Thyroid gland (tissue), 4 donors: ENCODE data around the gene CD40. TPM values are rescaled to one million over a fixed set of nuclear protein-coding genes. Genes with fewer than 3 reads are reported as not detected.

Source experiments
- DNase-seq, 2 donors: peaks; one replicate each; pipeline ENCODE4 v3.0.0-alpha.2; 2019
- H3K27ac ChIP-seq, 3 donors: fragments of 200-600 bp; sonication (generic); 1 replicate in 2 of 3; 2 replicates in 1 of 3; pipeline ENCODE4 v1.5.1; 2016 to 2019; ENCODE audit warnings: mild to moderate bottlenecking in 1 of 3, moderate library complexity in 1 of 3
- H3K27me3 ChIP-seq: fragments of 200-600 bp; sonication (generic); one replicate; pipeline ENCODE4 v1.5.1; 2019
- H3K36me3 ChIP-seq, 2 donors: fragments of 200-600 bp; sonication (generic); one replicate each; pipeline ENCODE4 v1.5.1; 2016 to 2019
- H3K4me1 ChIP-seq, 2 donors: fragments of 200-600 bp; sonication (generic); one replicate each; pipeline ENCODE4 v1.5.1; 2017 to 2019
- H3K4me3 ChIP-seq, 3 donors: fragments of 200-600 bp; sonication (generic); replicated peaks in 1 of 3; 1 replicate in 2 of 3; 2 replicates in 1 of 3; pipeline ENCODE4 v1.5.1; 2016; ENCODE audit warnings: mild to moderate bottlenecking in 1 of 3
- H3K9me3 ChIP-seq: fragments of 200-600 bp; sonication (generic); one replicate; pipeline ENCODE4 v1.5.1; 2017
- CTCF ChIP-seq, 6 experiments: fragments of 200-600 bp in 3 of 6; fragments of 450-650 bp in 3 of 6; sonication (generic) in 3 of 6; IDR thresholded peaks; one replicate each; pipeline ENCODE4 v1.5.1; 2016 to 2019; ENCODE audit warnings: antibody characterized with exemption in 6 of 6, mild to moderate bottlenecking in 2 of 6, inconsistent platforms in 1 of 6, moderate library complexity in 1 of 6
- POLR2A ChIP-seq, 2 donors: fragments of 450-650 bp; IDR thresholded peaks; one replicate each; pipeline ENCODE4 v1.6.1; 2017; ENCODE audit warnings: antibody characterized with exemption in 2 of 2, mild to moderate bottlenecking in 2 of 2, moderate library complexity in 1 of 2
- whole genome bisulfite sequencing, 2 donors: methylation state at CpG; one replicate each; pipeline ENCODE4 v1.1.5; 2017; 5-methylcytosine and 5-hydroxymethylcytosine counted together
- intact Hi-C: fragments of 100-400 bp; cut with DNase I; formaldehyde crosslinking; loops from one replicate; pipeline ENCODE4 v1.15.1; 2023
- total RNA-seq, 4 donors: library from RNA; depleted of rRNA; stranded (reverse); fragments of >200 nt; gene quantifications; one replicate each; pipeline ENCODE4 v1.2.3, GENCODE V29; 2016

Gene CD40
- total RNA-seq, 4 donors from 2014 or later = 13.0 to 15.9 (median 15.0) TPM

GRCh38 chr20:46074006-46074405 is 44.1 kb upstream of the CD40 start:
- intact Hi-C loops = no loop called here
- peaks cover 34 to 36% of the 10 kb centered on the region in 2 donors for H3K36me3 ChIP-seq

GRCh38 chr20:46076806-46077205 is 41.3 kb upstream of the CD40 start:
- intact Hi-C loops = no loop called here
- H3K4me3 ChIP-seq = no peak overlapping the region
- no peaks in the 10 kb centered on the region for H3K9me3 ChIP-seq
- no peaks in the 10 kb centered on the region for H3K27me3 ChIP-seq
- DNase-seq = peak; percentile 50 to 56
- H3K27ac ChIP-seq = no peak overlapping the region
- WGBS, 2 donors = 39 to 78% methylated on average over 7 of the region's 7 CpGs
- peaks cover 25 to 27% of the 10 kb centered on the region in 2 donors for H3K36me3 ChIP-seq
- H3K4me1 ChIP-seq = peaks cover 0 to 6% of the 10 kb centered on the region in 2 donors
- TF ChIP-seq POLR2A (IDR thresholded peaks at IDR 0.05) = no peak
- TF ChIP-seq CTCF (IDR thresholded peaks at IDR 0.05) = no peak

More at GRCh38 chr20:46074006-46074405, 44.1 kb upstream of the CD40 start:
- Histone ChIP-seq H3K27me3 (no peaks in the 10 kb centered on the region), H3K9me3 (no peaks in the 10 kb centered on the region), H3K27ac (no peak overlapping the region), H3K4me3 (no peak overlapping the region), H3K4me1 (peaks cover 0 to 6% of the 10 kb centered on the region in 2 donors)
- 69 to 73% methylated on average over 3 of the region's 3 CpGs for WGBS, 2 donors
- TF ChIP-seq POLR2A (IDR thresholded peaks at IDR 0.05) (no peak), CTCF (IDR thresholded peaks at IDR 0.05) (no peak)
- no peak for DNase-seq

GRCh38 chr20:46077642-46078305 is 40.3 kb upstream of the CD40 start:
- 95 to 96% methylated on average over 8 of the region's 8 CpGs for WGBS, 2 donors
- H3K4me3 ChIP-seq = no peak overlapping the region
- no peaks in the 10 kb centered on the region for H3K27me3 ChIP-seq
- H3K4me1 ChIP-seq = peaks cover 0 to 15% of the 10 kb centered on the region in 2 donors
- DNase-seq = no peak
- H3K9me3 ChIP-seq = no peaks in the 10 kb centered on the region
- peaks cover 25 to 27% of the 10 kb centered on the region in 2 donors for H3K36me3 ChIP-seq
- H3K27ac ChIP-seq = no peak overlapping the region
- intact Hi-C loops = no loop called here
- TF ChIP-seq CTCF (IDR thresholded peaks at IDR 0.05) = no peak
- no peak for TF ChIP-seq POLR2A (IDR thresholded peaks at IDR 0.05)

GRCh38 chr20:46078954-46079353 is 39.2 kb upstream of the CD40 start:
- intact Hi-C loops = no loop called here
- Histone ChIP-seq H3K27ac (no peak overlapping the region), H3K27me3 (no peaks in the 10 kb centered on the region), H3K4me1 (peaks cover 7 to 27% of the 10 kb centered on the region in 2 donors), H3K36me3 (peaks cover 25 to 27% of the 10 kb centered on the region in 2 donors), H3K9me3 (no peaks in the 10 kb centered on the region), H3K4me3 (no peak overlapping the region)
- WGBS, 2 donors = 67 to 76% methylated on average over 7 of the region's 7 CpGs
- TF ChIP-seq CTCF (IDR thresholded peaks at IDR 0.05) (no peak), POLR2A (IDR thresholded peaks at IDR 0.05) (no peak)
- no peak for DNase-seq

GRCh38 chr20:46081074-46081473 is 37.0 kb upstream of the CD40 start:
- no peak for DNase-seq
- intact Hi-C loops = no loop called here
- Histone ChIP-seq H3K27ac (no peak overlapping the region), H3K27me3 (no peaks in the 10 kb centered on the region), H3K4me1 (peaks cover 26 to 48% of the 10 kb centered on the region in 2 donors), H3K36me3 (peaks cover 16% of the 10 kb centered on the region in 2 donors), H3K4me3 (no peak overlapping the region), H3K9me3 (no peaks in the 10 kb centered on the region)
- 96 to 97% methylated on average over 1 of the region's 1 CpG for WGBS, 2 donors
- TF ChIP-seq POLR2A (IDR thresholded peaks at IDR 0.05) (no peak), CTCF (IDR thresholded peaks at IDR 0.05) (no peak)
